Measurements from ENCODE around the gene RAB27B.
A peak's percentile ranks its signal among the peaks of the same experiment; 100 is the strongest.

Gene RAB27B

DNA sequence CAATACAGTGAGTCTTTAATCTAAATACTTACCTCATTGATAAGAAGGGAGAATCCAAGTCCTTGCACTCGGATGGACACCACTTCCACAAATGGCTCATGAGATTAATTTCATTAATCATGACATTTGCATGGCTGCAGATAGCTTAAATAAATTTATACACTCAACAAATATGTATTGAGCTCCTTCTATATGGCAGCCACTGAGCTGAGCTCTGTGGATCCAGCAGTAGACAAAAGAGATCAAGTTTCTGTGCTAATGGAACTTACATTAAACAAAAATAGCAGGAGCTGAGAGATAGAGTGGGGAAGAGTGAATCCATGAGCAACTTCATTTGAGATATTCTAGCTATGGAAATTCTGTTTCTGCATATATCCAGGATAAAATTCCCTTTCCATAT is 44.4 kb downstream of the RAB27B start:
- no peak for DNase-seq

DNA sequence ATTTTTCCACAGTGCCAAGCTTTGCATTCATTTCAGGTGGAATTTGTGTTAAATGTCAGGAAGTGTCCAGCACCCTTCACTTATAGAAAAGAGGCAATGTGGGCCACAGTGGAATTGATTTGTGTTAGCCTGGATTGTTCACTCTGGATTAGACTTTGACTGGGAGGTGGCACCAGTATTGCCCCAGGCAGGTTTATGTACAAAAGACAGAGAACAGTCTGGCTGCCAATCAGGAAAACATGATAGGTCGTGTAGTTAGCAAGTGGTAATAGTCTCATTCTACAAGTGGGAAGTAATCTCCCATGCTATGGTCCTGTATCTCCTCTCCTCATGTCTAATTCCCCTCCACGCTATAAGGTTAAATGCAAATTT is 45.6 kb downstream of the RAB27B start:
- no peak for DNase-seq

DNA sequence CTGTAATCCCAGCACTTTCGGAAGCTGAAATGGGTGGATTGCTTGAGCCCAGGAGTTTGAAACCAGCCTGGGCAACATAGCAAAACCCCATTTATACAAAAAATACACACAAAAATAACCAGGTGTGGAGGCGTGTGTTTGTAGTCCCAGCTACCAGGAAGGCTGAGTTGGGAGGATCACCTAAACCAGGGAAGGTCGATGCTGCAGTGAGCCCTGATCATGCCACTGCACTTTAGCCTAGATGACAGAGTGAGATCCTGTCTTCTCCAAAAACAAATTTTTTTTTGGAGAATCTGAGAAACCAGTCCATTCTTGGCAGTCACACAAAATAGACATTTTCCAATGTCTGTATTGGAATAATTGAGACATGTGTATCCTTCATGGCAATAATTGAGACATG is 46.8 kb downstream of the RAB27B start:
- DNase-seq = no peak

DNA sequence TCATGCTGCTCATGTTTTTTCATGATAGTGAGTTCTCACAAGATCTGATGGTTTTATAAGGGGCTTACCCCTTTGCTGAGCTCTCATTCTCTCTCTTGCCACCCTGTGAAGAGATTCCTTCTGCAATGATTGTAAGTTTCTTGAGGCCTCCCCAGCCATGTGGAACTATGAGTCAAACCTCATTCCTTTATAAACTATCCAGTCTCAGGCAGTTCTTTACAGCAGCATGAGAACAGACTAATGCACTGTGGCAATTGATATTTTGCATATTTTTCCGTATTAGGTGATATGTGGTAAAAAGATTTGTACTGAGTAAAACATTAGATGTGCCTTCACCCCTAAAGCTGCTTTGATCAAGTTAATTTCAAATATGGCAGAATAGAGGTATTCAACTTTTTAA is 48.8 kb downstream of the RAB27B start:
- no peak for DNase-seq

DNA sequence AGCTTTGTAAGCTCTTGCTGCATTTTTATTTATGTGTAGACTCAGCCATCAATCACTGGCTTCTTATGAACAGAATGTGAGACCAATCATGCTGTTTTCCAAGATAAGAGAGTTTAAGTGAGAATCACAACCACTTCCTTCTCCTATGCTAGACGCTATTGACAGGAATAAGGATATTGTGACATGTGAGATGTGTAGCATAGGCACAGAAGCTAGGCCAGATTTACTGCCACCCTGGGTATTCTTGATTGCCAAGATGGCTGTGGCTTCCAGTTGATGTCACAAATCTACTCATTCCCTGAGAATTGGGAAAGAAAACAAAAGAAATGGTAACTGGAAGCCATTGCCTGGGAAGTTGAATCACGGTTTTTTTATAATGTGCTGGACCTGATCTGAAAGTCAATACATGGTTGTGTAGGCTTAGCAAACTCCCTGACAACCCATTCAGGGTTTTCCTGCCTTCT is 49.9 kb downstream of the RAB27B start:
- DNase-seq = no peak

DNA sequence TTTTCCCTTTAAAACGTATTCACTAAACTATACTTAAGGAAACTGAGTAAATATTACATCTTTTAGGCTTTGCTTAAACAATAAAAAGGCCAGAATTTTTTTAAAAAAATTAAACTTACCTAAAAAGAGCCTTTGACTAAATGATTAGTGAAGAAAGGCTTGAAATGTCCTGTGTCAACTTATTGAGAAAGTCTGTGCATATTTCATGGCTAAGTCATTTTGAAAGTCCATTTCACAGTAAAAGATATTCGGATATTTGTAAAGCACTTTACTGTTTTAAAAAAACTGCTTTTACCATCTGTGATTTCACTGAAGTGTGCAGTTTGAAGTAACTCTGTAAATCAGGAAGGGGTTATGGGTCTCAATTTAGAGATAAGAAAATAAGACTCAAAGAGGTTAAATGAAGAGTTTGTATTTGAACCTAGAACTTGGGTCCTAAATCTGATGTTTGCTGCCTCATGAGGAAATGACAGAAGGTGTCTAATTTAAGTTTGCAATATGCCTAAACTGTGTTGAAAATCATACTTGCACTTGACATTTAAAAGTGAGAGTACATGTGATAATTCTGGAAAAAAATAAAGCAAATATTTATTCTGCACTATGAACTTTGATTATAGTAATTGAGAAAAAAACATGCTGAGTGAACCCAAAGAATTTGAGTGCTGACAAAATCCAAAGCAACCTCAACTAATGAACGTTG is 50.5 kb downstream of the RAB27B start:
- DNase-seq = peak; percentile 3

DNA sequence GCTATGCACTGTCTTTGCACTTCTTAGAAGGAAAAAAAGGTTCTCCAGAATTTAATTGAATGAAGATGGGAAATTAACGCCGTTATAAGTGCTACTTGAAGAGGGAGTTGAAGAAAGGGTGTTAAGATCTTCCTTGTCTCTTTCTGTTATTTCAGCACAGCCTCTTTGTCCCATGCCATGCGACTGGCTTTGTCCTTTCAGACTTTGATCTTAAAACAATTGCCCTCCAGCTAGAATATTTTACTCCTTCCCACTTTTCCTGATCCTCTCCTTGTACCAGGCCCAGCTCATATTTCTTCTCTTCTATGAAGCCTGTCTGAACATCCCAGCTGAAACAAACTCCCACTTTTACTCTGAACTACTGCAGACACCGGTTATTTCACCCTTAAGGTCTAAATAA is 51.4 kb downstream of the RAB27B start:
- DNase-seq = no peak

DNA sequence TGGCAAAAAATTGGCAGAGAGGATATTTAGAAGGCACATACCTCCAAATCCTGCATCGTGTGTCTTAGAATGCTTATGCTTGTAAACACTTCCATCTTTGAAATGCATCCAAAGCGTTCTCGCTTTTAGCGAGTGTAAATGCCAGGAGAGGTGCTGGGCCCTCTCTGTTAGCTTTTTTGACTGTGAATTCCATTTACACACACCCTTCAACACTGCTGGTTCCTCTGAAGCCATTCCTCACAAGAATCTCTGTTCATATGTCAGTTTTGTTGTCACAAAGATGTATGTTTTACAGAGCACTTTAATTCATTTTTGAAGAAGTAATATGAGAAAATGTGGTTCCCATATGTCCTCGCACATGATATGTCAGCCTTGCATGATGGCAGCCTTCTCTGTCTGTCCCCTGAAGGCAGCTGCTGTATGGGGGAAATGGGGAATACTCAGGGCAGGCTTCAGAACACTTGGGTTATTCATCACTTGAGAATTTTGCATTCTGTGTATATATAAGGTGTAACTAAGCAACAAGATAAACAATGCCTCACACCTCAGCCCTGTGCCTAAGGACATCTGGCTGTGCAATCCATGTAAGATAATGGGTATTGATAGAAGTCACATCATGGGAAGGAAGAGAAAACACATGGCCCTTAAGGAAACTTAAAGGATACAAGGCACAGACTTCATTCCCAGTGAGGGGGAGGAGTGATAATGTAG is 52.3 kb downstream of the RAB27B start:
- no peak for DNase-seq

DNA sequence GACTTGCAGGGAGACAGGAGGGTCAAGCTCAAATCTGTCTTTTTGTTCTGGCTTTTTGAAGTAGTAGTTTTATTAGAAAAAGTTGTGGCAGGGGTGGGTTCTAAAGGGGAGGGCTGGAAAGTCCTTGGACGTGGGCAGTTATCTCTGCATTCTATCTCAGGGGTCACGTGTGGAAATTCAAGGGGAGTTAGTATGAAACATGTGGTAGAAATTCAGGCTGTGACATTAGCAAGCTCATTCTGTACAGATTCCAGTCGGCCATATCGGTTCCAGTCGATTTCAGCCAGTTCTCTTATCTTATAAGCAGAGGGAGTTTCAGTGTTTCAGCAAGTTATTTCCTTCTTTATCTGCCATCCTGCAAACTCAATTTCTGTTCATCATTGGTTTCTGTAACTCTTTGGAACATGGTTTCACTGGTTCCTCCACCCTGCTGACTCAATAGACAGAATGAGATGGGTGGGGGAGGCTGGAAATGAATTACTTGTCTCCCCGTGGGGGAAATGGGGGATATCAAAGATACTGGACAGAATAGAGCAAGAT is 53.0 kb downstream of the RAB27B start:
- no peak for DNase-seq

DNA sequence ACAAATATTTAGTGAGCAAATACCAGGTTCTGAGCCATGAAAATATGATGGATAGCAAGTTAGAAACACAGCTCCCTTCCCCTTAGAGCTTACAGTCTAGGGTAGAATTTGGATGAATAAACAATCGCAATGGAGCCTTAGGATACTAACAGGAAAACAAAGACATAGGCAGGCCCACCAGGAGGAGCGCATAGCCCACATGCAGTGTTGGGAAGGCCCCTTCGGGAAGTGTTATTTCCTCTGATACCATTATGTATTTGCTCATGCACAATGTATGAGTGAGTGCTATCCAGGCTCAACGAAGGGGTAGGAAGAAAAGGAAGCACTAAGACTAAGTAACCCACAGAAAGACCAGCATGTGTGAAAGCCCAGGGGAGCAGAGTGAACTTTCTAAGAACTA is 54.0 kb downstream of the RAB27B start:
- no peak for DNase-seq

DNA sequence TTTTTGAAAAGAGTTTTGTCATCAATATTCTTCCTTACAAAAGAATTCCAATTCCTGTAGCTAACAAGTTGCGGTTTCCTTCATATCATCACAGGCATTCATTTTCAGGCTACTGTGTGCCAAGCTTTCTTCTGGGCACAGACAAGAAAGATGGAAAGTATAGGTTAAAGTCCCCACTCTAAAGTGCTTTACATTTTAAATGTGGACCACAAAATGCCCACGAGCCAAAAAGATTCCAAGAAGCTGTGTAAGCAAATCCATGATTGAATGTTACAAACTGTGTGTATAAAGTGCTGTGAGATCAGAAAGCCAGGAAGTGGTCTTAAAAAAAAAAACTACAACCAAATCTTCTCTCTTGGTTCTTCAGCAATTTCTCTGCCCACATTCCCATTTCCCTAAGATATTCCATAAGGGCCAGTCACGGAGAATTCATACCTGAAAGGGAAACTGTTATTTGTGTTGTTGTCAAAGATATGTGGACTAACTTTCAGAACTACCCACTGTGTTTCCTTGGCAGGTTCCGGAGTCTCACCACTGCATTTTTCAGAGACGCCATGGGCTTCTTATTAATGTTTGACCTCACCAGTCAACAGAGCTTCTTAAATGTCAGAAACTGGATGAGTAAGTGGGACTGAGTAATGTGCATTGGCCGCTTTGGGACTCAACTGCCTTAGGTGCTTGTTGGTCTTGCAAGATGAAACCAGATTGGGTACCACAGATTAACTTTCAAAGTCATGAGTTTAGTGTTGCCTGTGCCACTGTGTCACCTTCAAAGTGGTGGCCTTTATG is 55.7 kb downstream of the RAB27B start:
- no peak for DNase-seq

DNA sequence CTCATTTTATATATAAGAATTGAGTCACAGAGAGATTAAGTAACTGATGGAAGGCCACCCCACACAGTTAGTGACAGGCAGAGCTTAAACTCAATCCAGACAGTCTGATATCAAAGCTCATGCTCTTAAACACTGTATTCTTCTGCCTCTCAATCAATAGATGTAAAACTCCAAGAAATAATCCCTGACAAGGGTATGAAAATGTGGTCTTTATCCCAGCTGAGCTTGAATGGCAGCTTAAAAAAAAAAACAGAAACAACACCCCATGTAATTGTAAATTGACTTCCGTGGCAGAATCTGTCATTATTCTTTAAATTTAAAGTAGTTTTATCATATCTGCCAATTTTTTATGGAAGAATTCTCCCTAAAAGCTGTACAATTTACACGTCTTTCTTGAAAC is 60.1 kb downstream of the RAB27B start:
- no peak for DNase-seq

DNA sequence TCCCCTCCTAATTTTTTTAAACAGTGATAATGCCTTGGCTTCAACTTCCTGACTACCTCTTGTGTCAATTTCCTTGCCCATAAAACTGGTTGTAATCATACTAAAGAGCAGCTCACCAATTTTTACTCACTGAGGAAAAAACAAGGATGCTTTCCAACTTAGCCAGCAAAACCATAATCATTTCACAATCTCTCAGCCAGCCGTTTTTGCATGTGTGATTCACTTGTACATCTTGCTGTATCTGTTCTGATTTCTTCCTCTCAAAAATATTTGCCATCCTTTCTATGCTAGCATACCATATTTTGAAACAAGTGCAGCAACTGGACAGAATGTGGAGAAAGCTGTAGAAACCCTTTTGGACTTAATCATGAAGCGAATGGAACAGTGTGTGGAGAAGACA is 60.7 kb downstream of the RAB27B start:
- DNase-seq = no peak

DNA sequence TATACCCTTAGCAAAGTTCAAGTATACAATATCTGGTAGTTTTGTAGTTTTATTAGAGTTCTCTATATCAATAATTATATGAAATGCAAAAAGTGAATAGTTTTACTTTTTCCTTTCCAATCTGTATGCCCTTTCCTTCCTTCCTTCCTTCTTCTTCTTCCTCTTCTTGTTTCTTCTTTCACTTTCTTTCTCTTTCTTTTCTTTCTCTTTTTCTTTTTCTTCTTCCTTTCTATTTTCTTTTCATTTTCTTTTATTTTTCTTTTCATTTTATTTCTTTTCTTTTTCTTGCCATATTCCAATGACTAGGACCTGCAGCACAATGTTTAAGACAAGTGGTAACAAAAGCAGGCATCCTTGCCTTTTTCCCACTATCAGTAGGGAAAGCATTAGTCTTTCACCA is 71.2 kb downstream of the RAB27B start:
- no peak for DNase-seq

DNA sequence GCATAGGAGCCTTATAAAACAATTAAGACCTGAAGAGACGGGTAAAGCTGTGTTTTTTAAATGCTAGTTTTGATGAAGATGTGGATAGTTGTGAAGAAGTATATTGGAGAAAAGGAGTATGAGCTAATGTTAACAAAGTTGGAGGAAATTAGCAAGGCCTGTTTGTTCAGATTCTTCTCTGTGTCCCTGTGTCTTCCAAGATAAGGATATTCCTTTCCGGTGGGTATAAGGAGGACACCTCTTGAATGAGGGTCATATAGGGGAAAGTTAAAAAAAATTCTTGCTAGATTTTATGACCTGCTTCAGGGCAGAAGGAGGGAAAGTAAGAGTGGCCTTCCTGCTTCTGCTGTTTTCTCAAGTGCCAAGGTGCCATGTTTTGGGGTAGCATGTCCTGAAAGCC is 72.0 kb downstream of the RAB27B start:
- DNase-seq = no peak

DNA sequence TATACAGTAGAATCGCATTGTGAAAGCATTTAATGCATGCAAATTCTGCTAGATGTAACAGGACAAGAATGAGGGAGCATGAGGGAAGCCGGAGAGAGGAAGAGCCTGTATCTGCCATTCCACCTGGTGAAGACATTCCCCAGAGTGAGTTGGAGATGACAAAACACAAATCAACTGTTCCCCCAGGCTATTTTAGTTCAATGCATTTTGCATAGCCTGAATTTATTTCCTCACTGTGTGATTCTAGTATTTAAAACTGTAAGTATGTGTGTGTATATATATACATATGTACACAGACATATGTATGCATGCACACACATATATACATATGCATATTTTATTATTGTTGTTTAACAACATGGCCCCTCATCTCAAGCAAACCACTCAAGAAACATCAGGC is 76.3 kb downstream of the RAB27B start:
- no peak for DNase-seq

DNA sequence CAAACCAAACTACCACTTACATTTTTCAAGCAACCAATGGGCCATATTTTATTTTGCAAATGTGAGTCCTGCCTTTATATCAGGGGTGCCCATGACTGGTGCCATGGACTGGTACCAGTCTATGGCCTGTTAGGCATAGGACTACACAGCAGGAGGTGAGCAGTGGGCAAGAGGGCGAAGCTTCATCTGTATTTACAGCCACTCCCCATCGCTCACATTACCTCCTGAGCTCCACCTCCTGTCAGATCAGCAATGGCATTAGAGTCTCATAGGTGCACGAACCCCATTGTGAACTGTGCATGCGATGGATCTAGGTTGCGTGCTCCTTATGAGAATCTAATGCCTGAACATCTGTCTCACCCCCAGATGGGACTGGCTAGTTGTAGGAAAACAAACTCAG is 77.4 kb downstream of the RAB27B start:
- no peak for DNase-seq

DNA sequence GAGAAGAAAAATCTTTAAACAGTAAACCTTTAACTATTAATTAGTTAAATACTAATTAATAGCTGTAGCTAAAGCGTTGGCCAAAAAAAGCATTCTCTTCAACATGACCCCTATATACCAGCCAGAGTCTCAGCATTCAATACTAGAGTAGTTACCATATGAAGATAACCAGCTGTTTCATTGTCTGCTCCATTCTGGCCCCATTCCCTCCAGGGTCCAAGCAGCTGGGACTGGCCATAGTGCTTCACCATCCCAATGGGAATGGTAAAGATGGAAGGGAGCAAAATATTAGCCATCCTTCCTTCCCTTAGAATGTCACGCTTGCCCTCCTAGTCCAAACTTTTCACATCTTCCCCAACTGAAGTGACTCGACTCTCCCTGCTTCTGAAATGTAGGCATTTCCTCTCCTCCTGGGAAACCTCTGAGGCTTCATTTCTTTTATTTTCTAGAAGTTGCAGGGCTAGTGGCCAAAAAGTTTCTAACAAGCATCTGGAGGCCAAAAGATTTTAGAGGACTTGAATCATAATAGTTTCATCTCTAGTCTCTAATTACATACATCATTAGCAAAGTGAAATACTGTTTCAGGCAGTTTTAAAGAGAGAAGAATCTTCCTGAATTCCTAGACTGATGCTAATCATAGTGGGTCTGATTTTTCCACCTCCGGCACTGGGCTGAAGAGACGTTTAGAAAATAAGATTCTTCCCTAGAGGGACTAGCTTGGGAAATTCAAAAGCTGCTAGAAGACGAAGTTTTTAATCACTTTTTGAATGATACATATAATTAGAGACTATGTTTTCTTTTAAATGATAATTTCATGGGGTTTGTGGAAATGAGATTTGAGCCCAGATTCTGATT is 78.3 kb downstream of the RAB27B start:
- DNase-seq = no peak

DNA sequence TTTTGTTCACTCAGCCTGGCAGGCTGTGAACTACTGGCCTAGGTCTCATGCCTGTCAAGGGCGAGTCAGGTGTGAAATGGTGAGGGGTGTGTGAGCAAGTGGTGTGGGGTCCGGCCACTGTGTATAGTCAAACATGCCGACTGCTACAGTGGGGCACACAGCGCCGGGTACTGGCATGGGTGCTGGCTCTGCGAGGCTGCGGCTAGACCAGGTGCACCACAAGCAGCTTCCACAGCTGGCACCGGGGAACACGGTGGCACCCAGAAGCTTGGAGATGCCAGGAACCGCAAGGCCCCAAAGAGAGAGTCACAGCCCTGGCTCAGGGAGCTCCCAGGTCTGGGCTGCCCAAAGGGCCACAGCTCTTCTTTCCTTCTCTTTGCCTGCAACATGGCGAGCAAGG is 81.3 kb downstream of the RAB27B start:
- DNase-seq = no peak

DNA sequence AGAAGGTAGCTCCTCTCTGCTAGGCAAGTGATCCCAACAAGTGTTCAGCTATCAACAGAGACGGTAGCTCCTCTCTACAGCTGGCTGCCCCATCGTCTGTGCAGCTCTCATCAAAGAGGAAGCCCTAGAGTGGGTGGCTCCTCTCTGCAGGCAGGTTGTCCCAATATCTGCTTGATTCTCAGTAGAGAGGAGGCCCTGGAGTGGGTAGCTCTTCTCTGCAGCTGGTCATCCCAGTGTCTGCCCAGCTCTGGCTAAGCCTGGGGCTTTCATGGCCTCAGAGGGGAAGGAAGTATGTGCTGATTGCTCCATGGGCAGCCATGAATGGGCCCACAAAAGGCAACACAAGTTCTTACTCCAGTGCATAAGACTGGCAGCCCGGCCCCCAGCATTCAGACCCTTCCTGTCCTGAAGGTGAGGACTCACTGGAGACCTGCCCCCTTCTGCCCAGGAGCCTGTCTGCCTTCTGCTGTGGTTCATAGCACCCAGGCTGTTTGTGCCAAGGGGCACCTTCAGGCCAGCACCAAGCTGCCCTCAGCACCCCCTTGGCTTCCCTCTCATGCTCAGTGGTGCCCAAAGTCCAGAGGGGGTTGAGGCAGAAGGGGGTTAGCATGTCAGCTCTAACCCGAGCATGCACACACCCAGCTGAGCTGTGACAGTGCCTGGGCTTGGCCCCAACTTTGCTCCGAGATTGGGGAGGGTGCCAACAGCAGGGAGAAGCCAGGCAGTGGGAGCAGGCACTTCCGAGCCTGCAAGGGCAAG is 82.1 kb downstream of the RAB27B start:
- DNase-seq = no peak

DNA sequence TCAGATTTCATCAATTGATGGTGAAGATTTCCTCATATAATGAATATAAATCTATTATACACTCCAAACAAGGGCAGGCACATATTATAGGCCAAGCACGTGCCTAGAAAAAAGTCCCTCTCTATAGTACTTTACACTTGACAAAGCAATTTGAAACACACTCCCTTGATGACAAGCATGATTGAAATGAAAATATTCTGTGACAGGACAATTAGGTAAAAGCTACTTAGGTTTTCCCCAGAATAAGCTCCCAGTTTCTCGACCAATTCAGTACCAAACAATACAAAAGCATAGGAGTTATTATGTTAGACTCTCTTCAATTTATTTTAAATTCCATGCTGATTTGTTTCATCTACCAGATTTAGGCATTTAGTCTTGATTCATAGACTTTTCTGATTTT is 83.3 kb downstream of the RAB27B start:
- no peak for DNase-seq

DNA sequence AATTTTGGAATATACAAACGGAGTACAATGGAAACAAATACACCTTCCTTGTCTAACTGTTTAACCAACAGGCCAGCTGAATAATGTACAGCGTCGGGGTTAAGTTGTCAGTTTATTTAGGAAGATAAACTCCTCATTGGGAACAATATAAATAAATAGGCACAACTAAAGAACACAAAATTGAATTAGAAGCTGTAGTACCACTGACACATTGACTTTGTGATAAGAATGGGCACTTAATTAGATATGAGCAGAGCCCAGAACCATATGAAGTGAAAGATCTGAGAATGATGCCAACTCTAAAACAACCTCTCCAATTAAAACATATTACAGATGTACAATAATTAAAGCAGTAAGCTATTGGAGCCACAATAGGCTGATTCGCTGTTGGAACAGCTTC is 86.5 kb downstream of the RAB27B start:
- DNase-seq = no peak
